Right lobe of liver (tissue), 6 donors: ENCODE data around the gene RXYLT1. TPM values are rescaled to one million over a fixed set of nuclear protein-coding genes. Genes with fewer than 3 reads are reported as not detected.
"Not testable (repeated sequence)": the region's sequence is repeated elsewhere in the genome, so short reads cannot be mapped to it uniquely, and the experiment has no call there.

Experiments used
- ATAC-seq, 4 donors: fragments of 200-7000 bp; cut with Tn5 transposase; one replicate each; pipeline ENCODE4 v1.9.1; 2020; ENCODE audit warnings: mild to moderate bottlenecking in 4 of 4, moderate library complexity in 4 of 4
- DNase-seq, 3 donors: peaks; one replicate each; pipeline ENCODE4 v3.0.0-alpha.2; 2020
- H3K27ac ChIP-seq, 3 donors: fragments of 200-600 bp; one replicate each; pipeline ENCODE4 v1.8.0; 2022
- H3K27me3 ChIP-seq, 2 donors: fragments of 200-600 bp; one replicate each; pipeline ENCODE4 v1.8.0; 2022
- H3K36me3 ChIP-seq, 4 donors: fragments of 200-600 bp; sonication (generic) in 1 of 4; one replicate each; pipeline versions ENCODE4 v1.5.1 to v1.8.0; 2017 to 2022; ENCODE audit warnings: control low read depth in 1 of 4
- H3K4me1 ChIP-seq, 4 donors: fragments of 200-600 bp; sonication (generic) in 1 of 4; one replicate each; pipeline versions ENCODE4 v1.5.1 to v1.8.0; 2017 to 2022; ENCODE audit warnings: control low read depth in 1 of 4
- H3K4me3 ChIP-seq, 3 donors: fragments of 200-600 bp; one replicate each; pipeline ENCODE4 v1.8.0; 2022
- H3K9me3 ChIP-seq, 4 donors: fragments of 200-600 bp; sonication (generic) in 1 of 4; one replicate each; pipeline versions ENCODE4 v1.5.1 to v1.8.0; 2017 to 2022; ENCODE audit warnings: control low read depth in 1 of 4
- POLR2A ChIP-seq: fragments of 450-650 bp; IDR thresholded peaks from one replicate; pipeline ENCODE4 v1.6.1; 2017; ENCODE audit warnings: antibody characterized with exemption, mild to moderate bottlenecking
- WGBS: methylation state at CpG from one replicate; pipeline ENCODE4 v1.1.6; 2018; ENCODE audit warnings: low coverage, low lambda C conversion rate; ENCODE audit not compliant: insufficient coverage; ENCODE audit errors: missing lambda C conversion rate; 5-methylcytosine and 5-hydroxymethylcytosine counted together
- intact Hi-C, 2 donors: fragments of 100-400 bp; cut with DNase I; formaldehyde crosslinking; loops; one replicate each; pipeline versions ENCODE4 v1.11.2 to v1.14.1; 2022
- total RNA-seq, 6 experiments: library from RNA; depleted of rRNA in 2 of 6; stranded (reverse); fragments of >200 nt in 2 of 6; fragmentation: NEBNext Ultra II Directional in 3 of 6; extraction: Animal tissue kit (Norgen Biotek cat#: 25700) in 3 of 6; gene quantifications; one replicate each; pipeline versions ENCODE4 v1.1.0 to v1.2.4, GENCODE V29; 2016 to 2023
- TF ChIP-seq, protein P1 (sequence below), 4 donors: fragments of 200-600 bp in 3 of 4; fragments of 450-650 bp in 1 of 4; IDR thresholded peaks; one replicate each; pipeline versions ENCODE4 v1.5.1 to v1.8.0; 2016 to 2022; ENCODE audit warnings: antibody characterized with exemption in 4 of 4, mild to moderate bottlenecking in 2 of 4
- donor health status: DM: no; HTN: yes; CAD: no.
- donor health status: DM: no; HTN: no; CAD: no.
- donor health status: DM: no; HTN: no; CAD: no.
- donor health status: DM: no; HTN: yes; CAD: no.
- donor health status: DM: no; HTN: yes; CAD: no.

Gene RXYLT1
- total RNA-seq, 6 experiments from 2014 or later = 8.8 to 10.9 (median 10.3) TPM

DNA sequence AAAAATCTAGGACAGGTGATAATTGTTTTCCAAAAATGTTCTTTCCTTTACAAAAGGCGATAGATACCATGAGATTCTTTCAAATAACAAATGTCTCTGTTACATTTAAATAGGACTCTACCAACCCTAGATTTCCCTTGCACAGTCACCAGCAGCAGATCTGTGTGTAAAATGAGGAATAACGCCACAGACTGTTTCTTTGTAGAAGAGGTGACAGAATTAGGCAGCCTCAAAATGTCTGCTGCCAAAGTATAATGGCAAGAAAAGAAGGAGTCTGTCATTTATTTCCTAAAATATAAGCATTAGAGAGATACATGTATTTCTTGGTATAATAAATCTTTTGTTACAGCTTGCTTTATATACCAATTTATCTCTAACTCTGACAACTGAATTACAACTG lies 56.3 kb downstream of the RXYLT1 start:
- ATAC-seq (no peak), DNase-seq (no peak)
- WGBS = 90% methylated on average over 2 of the region's 2 CpGs
- intact Hi-C loops = loop anchor here (5.0 to 10.0 kb wide), 2 partner anchors 349 to 421 kb away; no protein-coding TSS in a partner anchor
- Histone ChIP-seq H3K4me1 (no peaks in the 10 kb centered on the region), H3K27me3 (no peaks in the 10 kb centered on the region), H3K36me3 (no peaks in the 10 kb centered on the region), H3K27ac (no peak overlapping the region), H3K4me3 (no peak overlapping the region), H3K9me3 (no peaks in the 10 kb centered on the region)
- no peak for TF ChIP-seq POLR2A
- TF ChIP-seq, protein P1, sequence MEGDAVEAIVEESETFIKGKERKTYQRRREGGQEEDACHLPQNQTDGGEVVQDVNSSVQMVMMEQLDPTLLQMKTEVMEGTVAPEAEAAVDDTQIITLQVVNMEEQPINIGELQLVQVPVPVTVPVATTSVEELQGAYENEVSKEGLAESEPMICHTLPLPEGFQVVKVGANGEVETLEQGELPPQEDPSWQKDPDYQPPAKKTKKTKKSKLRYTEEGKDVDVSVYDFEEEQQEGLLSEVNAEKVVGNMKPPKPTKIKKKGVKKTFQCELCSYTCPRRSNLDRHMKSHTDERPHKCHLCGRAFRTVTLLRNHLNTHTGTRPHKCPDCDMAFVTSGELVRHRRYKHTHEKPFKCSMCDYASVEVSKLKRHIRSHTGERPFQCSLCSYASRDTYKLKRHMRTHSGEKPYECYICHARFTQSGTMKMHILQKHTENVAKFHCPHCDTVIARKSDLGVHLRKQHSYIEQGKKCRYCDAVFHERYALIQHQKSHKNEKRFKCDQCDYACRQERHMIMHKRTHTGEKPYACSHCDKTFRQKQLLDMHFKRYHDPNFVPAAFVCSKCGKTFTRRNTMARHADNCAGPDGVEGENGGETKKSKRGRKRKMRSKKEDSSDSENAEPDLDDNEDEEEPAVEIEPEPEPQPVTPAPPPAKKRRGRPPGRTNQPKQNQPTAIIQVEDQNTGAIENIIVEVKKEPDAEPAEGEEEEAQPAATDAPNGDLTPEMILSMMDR (IDR thresholded peaks at IDR 0.05) = no peak

DNA sequence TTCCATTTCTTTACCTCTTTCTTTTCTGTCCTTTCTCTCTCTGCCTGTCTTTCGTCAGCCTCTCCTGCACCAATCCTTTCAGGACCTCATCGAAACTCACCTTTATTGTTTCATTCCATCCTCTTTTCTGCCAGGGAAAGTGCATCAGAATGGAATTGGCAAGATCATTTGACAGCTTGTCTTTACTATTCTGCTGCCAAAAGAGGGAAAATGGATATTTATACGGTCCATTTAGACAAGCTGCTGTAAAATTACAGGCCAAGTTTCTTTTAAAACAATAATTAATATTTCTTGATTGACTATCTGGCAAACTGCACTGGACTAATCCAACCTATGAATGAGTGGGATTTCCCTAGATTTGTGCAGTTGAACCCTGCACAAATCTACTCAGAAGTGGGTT lies 57.2 kb downstream of the RXYLT1 start:
- Histone ChIP-seq H3K9me3 (no peaks in the 10 kb centered on the region), H3K27ac (no peak overlapping the region), H3K27me3 (no peaks in the 10 kb centered on the region), H3K4me3 (no peak overlapping the region), H3K4me1 (no peaks in the 10 kb centered on the region), H3K36me3 (no peaks in the 10 kb centered on the region)
- TF ChIP-seq POLR2A = no peak
- TF ChIP-seq, protein P1 (IDR thresholded peaks at IDR 0.05) = no peak
- DNase-seq (no peak), ATAC-seq (no peak)
- WGBS = 82% methylated on average over 3 of the region's 3 CpGs
- intact Hi-C loops = loop anchor here (5.0 to 10.0 kb wide), 2 partner anchors 348 to 420 kb away; no protein-coding TSS in a partner anchor

DNA sequence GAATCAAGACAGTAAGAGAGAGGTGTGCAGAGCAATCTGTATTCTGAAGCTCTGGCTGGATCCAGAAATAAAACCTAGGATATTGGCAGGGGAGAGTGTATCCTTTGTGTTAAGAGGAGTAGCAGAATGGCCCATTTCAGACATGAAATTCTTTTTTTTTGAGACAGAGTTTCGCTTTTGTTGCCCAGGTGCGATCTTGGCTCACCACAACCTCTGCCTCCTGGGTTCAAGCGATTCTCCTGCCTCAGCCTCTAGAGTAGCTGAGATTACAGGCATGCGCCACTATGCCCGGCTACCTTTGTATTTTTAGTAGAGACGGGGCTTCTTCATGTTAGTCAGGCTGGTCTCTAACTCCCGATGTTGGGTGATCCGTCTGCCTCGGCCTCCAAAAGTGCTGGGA lies 58.7 kb downstream of the RXYLT1 start:
- DNase-seq (no peak), ATAC-seq (no peak)
- Histone ChIP-seq H3K27ac (no peak overlapping the region), H3K27me3 (no peaks in the 10 kb centered on the region), H3K36me3 (no peaks in the 10 kb centered on the region), H3K9me3 (no peaks in the 10 kb centered on the region), H3K4me3 (no peak overlapping the region), H3K4me1 (no peaks in the 10 kb centered on the region)
- intact Hi-C loops = loop anchor here (5.0 to 10.0 kb wide), 2 partner anchors 346 to 419 kb away; no protein-coding TSS in a partner anchor
- no peak for TF ChIP-seq POLR2A
- TF ChIP-seq, protein P1 (IDR thresholded peaks at IDR 0.05) = no peak
- 76% methylated on average over 5 of the region's 9 CpGs for WGBS

DNA sequence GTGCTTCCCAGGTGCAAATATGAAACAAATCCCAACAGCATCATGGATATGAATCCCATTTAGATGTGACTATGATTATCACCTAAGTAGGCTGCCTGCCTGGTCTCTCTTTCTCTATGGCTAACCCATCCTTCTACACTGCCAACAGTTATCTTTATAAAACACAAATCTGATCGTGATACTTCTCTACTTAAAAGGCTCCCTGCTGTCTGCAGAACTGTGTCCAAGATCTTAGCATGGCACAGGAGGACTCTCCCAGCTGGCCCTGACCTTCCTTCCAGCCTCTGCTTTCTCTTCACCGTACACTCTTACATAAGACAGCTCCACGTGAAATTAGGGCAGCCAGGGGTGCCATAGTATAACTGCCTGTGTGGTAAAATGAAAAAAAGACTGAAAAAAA lies 61.3 kb downstream of the RXYLT1 start:
- 34% methylated on average over 3 of the region's 3 CpGs for WGBS
- no peak overlapping the region for H3K4me3 ChIP-seq
- ATAC-seq (no peak), DNase-seq (no peak)
- H3K4me1 ChIP-seq = no peaks in the 10 kb centered on the region
- H3K27ac ChIP-seq = no peak overlapping the region
- intact Hi-C loops = no loop called here
- no peaks in the 10 kb centered on the region for H3K9me3 ChIP-seq
- no peaks in the 10 kb centered on the region for H3K36me3 ChIP-seq
- no peaks in the 10 kb centered on the region for H3K27me3 ChIP-seq
- no peak for TF ChIP-seq POLR2A
- TF ChIP-seq, protein P1 (IDR thresholded peaks at IDR 0.05) = no peak

DNA sequence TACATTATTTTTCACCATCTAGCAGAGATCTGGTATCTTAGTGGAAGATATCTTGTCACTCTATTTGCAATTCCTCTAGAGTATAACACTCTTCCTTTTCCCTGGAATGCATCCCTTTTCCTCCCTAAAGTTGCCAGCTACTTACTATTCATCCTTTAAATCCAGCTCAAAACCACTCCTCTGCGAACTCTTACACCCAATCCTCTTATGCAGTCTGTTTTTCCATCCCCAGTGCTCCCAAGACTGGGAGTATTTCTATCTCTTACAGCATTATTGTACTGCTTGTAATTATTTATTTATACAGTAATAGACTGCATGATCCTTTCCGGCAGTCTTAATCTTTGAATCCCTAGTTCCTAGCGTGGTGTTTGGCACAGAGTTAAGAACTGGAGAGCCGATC lies 61.9 kb downstream of the RXYLT1 start:
- TF ChIP-seq, protein P1 (IDR thresholded peaks at IDR 0.05) = no peak
- TF ChIP-seq POLR2A = no peak
- Histone ChIP-seq H3K36me3 (no peaks in the 10 kb centered on the region), H3K27me3 (no peaks in the 10 kb centered on the region), H3K4me3 (no peak overlapping the region), H3K27ac (no peak overlapping the region), H3K9me3 (no peaks in the 10 kb centered on the region), H3K4me1 (no peaks in the 10 kb centered on the region)
- ATAC-seq = no peak
- intact Hi-C loops = no loop called here
- WGBS = 38% methylated on average over 4 of the region's 4 CpGs
- no peak for DNase-seq

DNA sequence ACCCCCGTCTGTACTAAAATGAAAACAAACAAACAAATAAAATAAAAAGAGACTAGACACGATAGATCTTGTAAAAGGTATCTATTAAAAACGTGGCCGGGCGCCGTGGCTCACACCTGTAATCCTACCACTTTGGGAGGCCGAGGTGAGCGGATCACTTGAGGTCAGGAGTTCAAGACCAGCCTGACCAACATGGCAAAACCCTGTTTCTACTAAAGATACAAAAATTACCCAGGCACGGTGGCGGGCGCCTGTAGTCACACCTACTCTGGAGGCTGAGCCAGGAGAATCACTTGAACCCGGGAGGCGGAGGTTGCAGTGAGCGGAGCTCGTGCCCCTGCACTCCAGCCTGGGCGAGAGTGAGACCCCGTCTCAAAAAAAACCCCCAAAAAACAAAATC lies 63.0 kb downstream of the RXYLT1 start:
- 90% methylated on average over 15 of the region's 17 CpGs for WGBS
- H3K36me3 ChIP-seq = not testable (repeated sequence)

More for the DNA sequence above, 63.0 kb downstream of the RXYLT1 start:
- DNase-seq, ATAC-seq, H3K4me1 ChIP-seq, H3K27ac ChIP-seq, H3K4me3 ChIP-seq, intact Hi-C loops, H3K27me3 ChIP-seq, H3K9me3 ChIP-seq: not testable (repeated sequence)
